KBM-7 (cell line): ENCODE measurements around the gene RFT1.

Source experiments
- DNase-seq: peaks from one replicate; pipeline ENCODE4 v3.0.0-alpha.2; 2015
- in situ Hi-C: fragments of 300-500 bp; cut with MboI; formaldehyde crosslinking; loops from 2 replicates; pipeline ENCODE4 v1.14.3; 2020; ENCODE audit warnings: low sequenced_read_pairs, low pct_unique_long_range_greater_than_20kb, mixed read lengths

RFT1 gene

GRCh38 chr3:53134631-53135232 lies 4.5 kb upstream of the RFT1 start:
- in situ Hi-C loops = no loop called here
- peak; percentile 78 for DNase-seq

- in situ Hi-C loops = no loop called here
- DNase-seq = no peak
Measured at GRCh38 chr3:53132347-53132746, 2.1 kb upstream of the RFT1 start.

GRCh38 chr3:53131096-53131495 lies 861 bp upstream of the RFT1 start:
- in situ Hi-C loops = no loop called here
- DNase-seq = no peak

- in situ Hi-C loops = no loop called here
- DNase-seq = no peak
Measured at GRCh38 chr3:53129344-53129743, 891 bp downstream of the RFT1 start.

- no peak for DNase-seq
- in situ Hi-C loops = no loop called here
Measured at GRCh38 chr3:53126601-53127000, 3.6 kb downstream of the RFT1 start.

GRCh38 chr3:53123953-53124352 lies 6.3 kb downstream of the RFT1 start:
- in situ Hi-C loops = no loop called here

GRCh38 chr3:53123510-53123909 lies 6.7 kb downstream of the RFT1 start:
- no peak for DNase-seq
- in situ Hi-C loops = no loop called here

More at GRCh38 chr3:53123953-53124352, 6.3 kb downstream of the RFT1 start:
- DNase-seq = no peak

GRCh38 chr3:53122933-53123305 lies 7.3 kb downstream of the RFT1 start:
- in situ Hi-C loops = no loop called here
- no peak for DNase-seq

GRCh38 chr3:53122255-53122932 lies 7.8 kb downstream of the RFT1 start:
- in situ Hi-C loops = no loop called here
- no peak for DNase-seq

- in situ Hi-C loops = no loop called here
- no peak for DNase-seq
Measured at GRCh38 chr3:53120336-53120735, 9.9 kb downstream of the RFT1 start.

GRCh38 chr3:53116956-53117355 lies 13.3 kb downstream of the RFT1 start:
- in situ Hi-C loops = no loop called here

GRCh38 chr3:53114412-53115074 lies 15.7 kb downstream of the RFT1 start:
- in situ Hi-C loops = no loop called here

More at GRCh38 chr3:53116956-53117355, 13.3 kb downstream of the RFT1 start:
- DNase-seq = no peak

GRCh38 chr3:53114011-53114400 lies 16.2 kb downstream of the RFT1 start:
- in situ Hi-C loops = no loop called here
- peak; percentile 87 for DNase-seq

More at GRCh38 chr3:53114412-53115074, 15.7 kb downstream of the RFT1 start:
- DNase-seq = no peak

- in situ Hi-C loops = no loop called here
- DNase-seq = no peak
Measured at GRCh38 chr3:53113293-53114010, 16.8 kb downstream of the RFT1 start.

- in situ Hi-C loops = no loop called here
- no peak for DNase-seq
Measured at GRCh38 chr3:53111822-53112221, 18.4 kb downstream of the RFT1 start.

GRCh38 chr3:53109891-53110771 lies 20.1 kb downstream of the RFT1 start:
- DNase-seq = peak; percentile 83
- in situ Hi-C loops = no loop called here

GRCh38 chr3:53109190-53109589 lies 21.0 kb downstream of the RFT1 start:
- DNase-seq = no peak
- in situ Hi-C loops = no loop called here

- in situ Hi-C loops = no loop called here
- DNase-seq = peak; percentile 95
Measured at GRCh38 chr3:53104762-53105161, 25.5 kb downstream of the RFT1 start.
